GM19467 (cell line): ENCODE measurements around the gene RASGRF1.

ENCODE experiments used
- ATAC-seq: cut with Tn5 transposase; IDR thresholded peaks from one replicate; pipeline ENCODE4 v1.9.1; 2021; ENCODE audit warnings: mild to moderate bottlenecking, moderate library complexity; ENCODE audit not compliant: unreplicated experiment

RASGRF1 gene

DNA sequence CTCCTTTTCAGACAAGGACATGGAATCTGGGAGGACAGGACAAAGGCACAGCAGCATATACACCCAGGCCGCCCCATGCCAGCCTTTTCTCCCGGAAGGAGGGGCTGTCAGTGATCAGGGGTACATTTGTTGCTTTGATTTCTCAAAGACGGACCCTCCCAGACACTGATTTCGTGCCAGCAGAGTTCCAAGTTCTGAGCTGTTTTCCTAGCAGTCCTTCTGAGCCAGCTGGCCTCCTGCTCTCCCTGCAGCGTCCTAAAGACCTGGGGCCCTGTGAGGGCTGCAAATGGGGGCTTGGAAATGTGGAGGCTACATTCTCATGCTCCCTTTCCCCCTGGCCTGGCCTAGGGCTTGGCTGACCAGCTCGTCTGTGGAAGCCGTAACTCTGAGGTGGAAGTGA lies 168.1 kb downstream of the RASGRF1 start:
- ATAC-seq, result no peak

DNA sequence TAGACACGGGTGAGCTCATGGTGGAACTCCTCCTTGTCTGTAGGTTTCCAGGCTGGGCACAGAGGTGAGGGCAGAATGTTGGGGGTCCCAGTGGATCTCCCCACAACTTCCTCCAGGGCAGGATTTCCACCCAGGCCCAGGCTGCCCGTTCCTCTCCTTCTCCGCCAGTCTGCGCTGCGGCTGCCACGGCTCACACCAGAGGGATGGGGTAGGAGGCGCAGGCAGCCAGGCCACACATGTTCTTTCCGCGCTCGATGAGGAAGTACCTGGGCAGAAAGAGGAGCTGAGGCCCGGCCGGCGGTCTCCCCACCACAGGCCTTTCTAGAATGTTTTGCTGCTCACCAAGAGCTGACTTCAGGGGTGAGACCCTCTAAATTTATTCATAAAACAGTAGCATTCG lies 168.6 kb downstream of the RASGRF1 start:
- ATAC-seq, result no peak

DNA sequence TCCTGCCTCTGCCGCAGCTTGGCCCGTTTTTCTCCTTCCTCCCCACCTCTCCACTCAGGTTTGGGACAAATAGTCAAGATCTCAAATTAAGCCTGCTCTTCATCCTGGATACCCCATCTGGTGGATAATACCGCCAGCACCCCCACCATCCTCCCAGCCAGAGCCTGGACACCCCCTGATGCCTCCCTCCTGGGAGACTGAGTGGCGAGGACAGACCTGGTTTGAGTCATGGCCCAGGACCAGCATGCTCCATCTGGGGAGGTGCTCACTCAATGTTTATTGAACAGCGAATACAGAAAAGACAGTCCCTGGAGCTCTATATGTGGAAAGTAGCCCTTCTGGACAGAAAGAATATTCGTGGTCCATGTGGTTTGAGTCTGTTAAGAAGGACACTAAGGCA lies 169.1 kb downstream of the RASGRF1 start:
- ATAC-seq, result no peak

DNA sequence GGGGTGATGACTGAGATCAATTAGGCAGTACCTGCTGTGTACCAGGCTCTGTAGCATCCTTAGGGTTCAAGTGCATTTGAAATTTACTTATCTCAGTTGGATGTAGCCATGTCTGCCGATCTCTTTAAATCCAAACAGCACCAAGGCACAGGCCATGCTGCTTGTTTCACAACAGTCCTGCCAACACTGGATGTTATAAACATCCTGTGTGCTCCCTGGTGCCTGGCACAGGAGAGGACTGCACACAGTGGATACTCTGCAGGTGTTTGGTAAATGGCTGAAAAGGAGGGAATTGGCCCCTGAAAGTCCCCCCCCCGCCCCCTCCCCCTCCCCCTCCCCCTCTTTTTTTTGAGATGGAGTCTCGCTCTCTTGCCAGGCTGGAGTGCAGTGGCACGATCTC lies 172.7 kb downstream of the RASGRF1 start:
- ATAC-seq, result no peak

DNA sequence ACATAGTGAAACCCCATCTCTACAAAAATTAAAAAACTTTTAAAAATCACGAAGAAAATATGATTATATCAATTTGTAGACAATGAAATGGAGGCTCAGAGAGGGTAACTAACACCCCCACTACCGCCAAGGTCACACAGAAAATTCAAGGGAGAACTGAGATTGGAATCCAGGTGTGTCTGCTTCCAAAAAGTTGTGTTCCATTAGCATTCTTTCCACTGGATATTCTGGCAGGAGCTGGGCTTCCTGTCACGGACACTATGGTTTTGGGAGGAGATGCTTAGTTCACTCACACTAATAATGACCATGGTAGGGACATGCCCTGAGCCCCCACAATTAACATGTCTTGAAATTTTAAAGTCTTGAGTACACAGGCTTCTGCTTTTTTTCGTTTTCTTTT lies 174.5 kb downstream of the RASGRF1 start:
- ATAC-seq, result no peak

DNA sequence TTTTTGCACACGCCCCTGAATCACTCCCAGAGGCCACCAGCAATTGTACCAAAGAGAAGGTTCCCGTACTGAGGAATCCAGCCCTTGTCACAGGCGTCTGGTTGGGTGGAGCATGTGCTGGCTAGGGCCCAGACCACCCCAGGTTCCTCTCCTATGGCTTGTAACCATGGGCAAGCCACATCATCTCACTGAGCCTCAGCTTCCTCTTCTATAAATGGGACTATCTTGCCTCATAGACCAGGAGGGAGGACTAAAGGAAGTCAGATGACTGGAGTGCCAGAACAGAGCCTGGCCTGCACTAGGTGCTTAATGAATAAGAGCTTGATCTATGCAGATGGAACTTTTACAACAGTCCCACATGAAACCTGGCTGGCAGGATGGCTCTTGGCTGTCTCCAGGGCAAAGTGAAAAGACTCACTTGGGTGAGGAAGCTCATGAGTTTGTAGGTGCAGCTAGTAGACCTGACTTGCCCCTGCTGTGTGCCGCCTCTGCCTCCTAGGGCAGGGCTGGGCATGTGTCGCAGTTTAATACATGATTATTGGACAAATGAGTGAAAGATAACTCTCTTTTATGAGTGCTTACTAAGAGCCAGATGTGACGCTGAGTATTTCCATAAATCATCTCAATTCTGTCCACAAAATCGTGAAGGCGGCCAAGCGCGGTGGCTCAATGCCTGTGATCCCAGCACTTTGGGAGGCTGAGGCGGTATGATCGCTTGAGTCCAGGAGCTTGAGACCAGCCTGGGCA lies 175.1 kb downstream of the RASGRF1 start:
- no peak for ATAC-seq

DNA sequence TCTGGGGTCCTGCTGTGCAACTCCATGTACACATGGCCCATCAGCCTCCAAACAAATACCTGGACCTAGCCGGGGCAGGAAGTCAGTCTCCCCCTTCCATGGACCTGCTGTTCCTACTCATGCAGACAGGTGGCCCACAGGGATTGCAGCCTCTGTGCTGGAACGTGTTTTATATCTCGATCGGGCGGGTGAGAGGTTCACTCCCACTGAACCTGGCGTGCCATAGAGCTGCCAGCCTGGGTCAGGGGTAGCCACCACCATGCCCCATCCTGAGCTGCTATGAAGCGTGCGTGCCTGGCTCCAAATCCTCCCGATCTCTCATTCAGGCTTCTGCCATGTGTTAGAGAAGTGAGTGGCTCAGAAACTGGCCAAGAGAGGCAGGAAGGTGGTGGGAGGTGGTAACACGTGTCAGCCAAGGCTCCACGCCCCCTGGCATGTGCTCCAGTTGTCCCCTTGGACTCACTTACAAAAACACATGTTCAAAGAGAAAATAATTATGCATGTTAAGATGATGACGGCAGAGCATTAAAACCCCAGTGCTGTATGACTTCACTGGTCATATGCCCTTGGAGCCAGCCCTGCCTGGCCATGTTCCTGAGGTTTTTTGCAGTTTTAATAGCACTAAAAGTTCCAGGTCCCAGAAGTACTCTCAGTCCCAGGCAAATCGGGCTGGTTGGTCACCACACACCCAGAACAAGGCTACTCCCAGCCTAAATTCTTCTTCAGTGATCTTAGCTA lies 176.4 kb downstream of the RASGRF1 start:
- no peak for ATAC-seq

DNA sequence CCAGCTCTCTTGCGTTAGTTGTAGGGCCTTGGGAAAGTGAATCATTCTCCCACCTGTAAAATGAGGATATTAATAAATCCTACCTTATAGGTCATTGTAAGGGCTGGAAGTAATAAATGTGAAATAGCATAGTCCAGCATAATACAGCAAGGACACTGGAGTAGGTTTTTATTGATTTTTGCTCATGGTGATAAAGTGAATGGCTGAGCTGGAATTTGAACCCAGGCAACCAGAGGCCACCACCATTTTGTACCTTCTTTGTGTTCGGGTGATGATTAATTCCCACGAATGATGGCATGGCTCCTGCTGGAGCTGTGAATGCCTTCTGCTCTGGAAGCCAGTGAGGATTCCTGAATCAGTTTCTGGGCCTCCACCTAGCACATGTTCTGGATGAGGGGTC lies 177.6 kb downstream of the RASGRF1 start:
- no peak for ATAC-seq

DNA sequence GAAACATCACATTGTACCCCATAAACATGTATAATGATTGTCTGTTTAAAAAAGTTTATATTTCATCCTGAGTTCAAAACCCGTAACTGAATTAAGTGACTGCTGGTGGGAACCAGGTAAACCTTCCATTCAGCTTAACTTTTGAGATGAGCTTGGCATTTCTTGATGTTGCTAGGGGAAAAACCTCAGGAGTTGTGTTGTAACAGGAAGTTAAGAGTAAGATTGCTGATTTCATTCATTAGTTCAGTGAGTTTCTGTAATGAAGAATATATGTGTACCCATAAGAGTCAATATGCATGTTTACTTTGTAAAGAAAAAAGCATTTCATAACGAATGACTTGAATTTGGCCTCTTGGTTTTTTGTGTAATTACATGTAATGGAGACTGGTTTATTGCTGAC lies 178.3 kb downstream of the RASGRF1 start:
- ATAC-seq, result no peak

DNA sequence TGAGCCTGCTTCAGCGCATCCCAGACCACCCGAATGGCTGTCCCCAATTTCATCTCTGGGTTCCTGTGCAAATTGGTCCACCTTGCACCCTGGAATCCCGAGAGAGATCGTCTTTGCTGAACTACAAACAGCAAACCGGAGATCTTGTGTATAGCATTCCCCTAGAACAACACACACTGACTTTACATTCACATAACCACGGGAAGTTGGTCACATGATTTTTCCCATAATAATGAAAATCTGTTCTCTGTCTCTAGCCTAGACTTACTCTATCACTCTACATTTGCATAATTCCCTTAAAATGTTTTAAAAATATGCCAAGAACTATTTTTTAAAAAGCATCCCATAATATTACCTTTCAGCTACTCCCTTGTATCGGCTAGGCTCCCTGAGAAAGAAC lies 180.3 kb downstream of the RASGRF1 start:
- no peak for ATAC-seq
